Gastroesophageal sphincter (tissue), 3 donors: ENCODE measurements around the gene GAS5.

ENCODE experiments used
- CTCF ChIP-seq, 4 experiments: fragments of 200-600 bp in 2 of 4; fragments of 450-650 bp in 2 of 4; sonication (generic) in 1 of 4; IDR thresholded peaks; one replicate each; pipeline ENCODE4 v1.5.1; 2017 to 2019; ENCODE audit warnings: antibody characterized with exemption in 4 of 4, mild to moderate bottlenecking in 2 of 4, moderate library complexity in 2 of 4
- POLR2A ChIP-seq, 2 donors: fragments of 450-650 bp; IDR thresholded peaks; one replicate each; pipeline ENCODE4 v1.6.1; 2017; ENCODE audit warnings: antibody characterized with exemption in 2 of 2, mild to moderate bottlenecking in 2 of 2, moderate library complexity in 1 of 2

- TF ChIP-seq CTCF (IDR thresholded peaks at IDR 0.05) (no peak), POLR2A (IDR thresholded peaks at IDR 0.05) (no peak)
These were observed 14.7 kb downstream of the GAS5 start for GRCh38 chr1:173853074-173853473.
